Endothelial cell of umbilical vein (primary cell): Measurements from ENCODE around the gene LRP1. TPM values are rescaled to one million over a fixed set of nuclear protein-coding genes. Genes with fewer than 3 reads are reported as not detected.

Source experiments
- BruUV-seq: library from RNA; stranded (reverse); fragments of 400-500 nt; replicated peaks from 2 replicates; lab custom pipeline; 2021; lab: Mats Ljungman, UMichigan
- CTCF ChIA-PET: fragments of 300-600, 350-600 bp; sonication (Branson Sonifier 250); formaldehyde crosslinking; loops from one replicate; lab custom pipeline; 2021; ENCODE audit warnings: antibody characterized with exemption, inconsistent platforms; lab: Charles Lee
- POLR2A ChIA-PET: fragments of 300-600, 350-600 bp; sonication (Branson Sonifier 250); formaldehyde crosslinking; loops from one replicate; lab custom pipeline; 2021; ENCODE audit warnings: antibody characterized with exemption, inconsistent platforms; lab: Charles Lee
- DNase-seq: peaks from one replicate; pipeline ENCODE4 v3.0.0-alpha.2; 2011; ENCODE audit warnings: low read depth, low spot score
- FAIRE-seq: peaks from 2 replicates; lab custom pipeline; 2011; peaks lifted over from hg19 to GRCh38; lab: Jason Lieb, UNC
- H2AFZ ChIP-seq: 2 replicates; pipeline ENCODE4 v1.6.0; 2012; ENCODE audit warnings: low read depth, low read length, control low read depth, inconsistent platforms
- H3K27ac ChIP-seq: 2 replicates; pipeline ENCODE4 v1.5.1; 2011; ENCODE audit warnings: low read depth, mild to moderate bottlenecking, control low read depth, low read length, moderate library complexity; ENCODE audit not compliant: insufficient read depth
- H3K27me3 ChIP-seq, 2 experiments: 2 replicates each; pipeline versions ENCODE4 v1.6.0 to v1.6.1; 2011; ENCODE audit warnings: low read length in 2 of 2, mixed read lengths in 1 of 2; ENCODE audit not compliant: control insufficient read depth in 2 of 2, insufficient read depth in 2 of 2
- H3K36me3 ChIP-seq, 2 experiments: 2 replicates in 1 of 2; 3 replicates in 1 of 2; pipeline ENCODE4 v1.5.1; 2011; ENCODE audit warnings: low read length in 2 of 2, mild to moderate bottlenecking in 1 of 2, moderate library complexity in 1 of 2; ENCODE audit not compliant: control insufficient read depth in 2 of 2, insufficient read depth in 2 of 2; ENCODE audit errors: extremely low read depth in 1 of 2
- H3K4me1 ChIP-seq: 3 replicates; pipeline ENCODE4 v1.5.1; 2011; ENCODE audit warnings: mild to moderate bottlenecking, low read length; ENCODE audit not compliant: control insufficient read depth, insufficient read depth; ENCODE audit errors: extremely low read depth
- H3K4me2 ChIP-seq: 2 replicates; pipeline ENCODE4 v1.6.1; 2011; ENCODE audit warnings: low read length, control low read depth, mixed read lengths; ENCODE audit not compliant: insufficient read depth
- H3K4me3 ChIP-seq, 3 experiments: fragments of 200-600 bp in 1 of 3; sonication (generic), shearing (Covaris generic) in 1 of 3; replicated peaks in 1 of 3; 2 replicates each; pipeline ENCODE4 v1.5.1; 2011 to 2016; ENCODE audit warnings: control low read depth in 3 of 3, low read length in 3 of 3, mild to moderate bottlenecking in 2 of 3, inconsistent platforms in 1 of 3, low read depth in 1 of 3, moderate library complexity in 1 of 3; ENCODE audit not compliant: insufficient read depth in 1 of 3
- H3K79me2 ChIP-seq: 2 replicates; pipeline ENCODE4 v1.6.0; 2012; ENCODE audit warnings: low read length, inconsistent platforms; ENCODE audit not compliant: control insufficient read depth, insufficient read depth
- H3K9ac ChIP-seq: replicated peaks from 2 replicates; pipeline ENCODE3; 2011; ENCODE audit warnings: low read length, control low read depth; ENCODE audit not compliant: insufficient read depth; ENCODE audit errors: extremely low read depth
- H3K9me1 ChIP-seq: replicated peaks from 3 replicates; pipeline ENCODE4 v1.6.0; 2011; ENCODE audit warnings: mild to moderate bottlenecking, low read length; ENCODE audit not compliant: control insufficient read depth, insufficient read depth; ENCODE audit errors: extremely low read depth
- H3K9me3 ChIP-seq: replicated peaks from 2 replicates; pipeline ENCODE4 v1.5.1; 2012; ENCODE audit warnings: low read length, inconsistent platforms; ENCODE audit not compliant: control insufficient read depth, insufficient read depth
- H4K20me1 ChIP-seq: replicated peaks from 2 replicates; pipeline ENCODE3; 2011; ENCODE audit warnings: mild to moderate bottlenecking, low read length; ENCODE audit not compliant: control insufficient read depth, insufficient read depth; ENCODE audit errors: extremely low read depth
- EZH2 ChIP-seq: IDR thresholded peaks from 2 replicates; pipeline ENCODE4 v1.6.1; 2012; ENCODE audit warnings: borderline replicate concordance, low read depth, mild to moderate bottlenecking, moderate library complexity, low read length, inconsistent platforms; ENCODE audit not compliant: severe bottlenecking
- FOS ChIP-seq: IDR thresholded peaks from 2 replicates; pipeline ENCODE4 v1.6.1; 2011; ENCODE audit warnings: mild to moderate bottlenecking, low read length, moderate library complexity, borderline replicate concordance; ENCODE audit not compliant: insufficient read depth
- GATA2 ChIP-seq: IDR thresholded peaks from 2 replicates; pipeline ENCODE4 v1.7.0; 2011; ENCODE audit warnings: low read depth, mild to moderate bottlenecking, moderate library complexity, mixed read lengths, low read length; ENCODE audit not compliant: insufficient read length, insufficient read depth
- JUN ChIP-seq: IDR thresholded peaks from 2 replicates; pipeline ENCODE4 v1.6.1; 2011; ENCODE audit warnings: borderline replicate concordance, low read depth; ENCODE audit not compliant: insufficient read length, insufficient read depth
- MAX ChIP-seq: IDR thresholded peaks from 2 replicates; pipeline ENCODE4 v1.6.1; 2011; ENCODE audit not compliant: insufficient read depth, insufficient read length
- MYC ChIP-seq: IDR thresholded peaks from one replicate; pipeline ENCODE4 v1.6.1; 2011; ENCODE audit warnings: mild to moderate bottlenecking, low read depth, low read length
- POLR2A ChIP-seq: IDR thresholded peaks from 2 replicates; pipeline ENCODE4 v1.6.1; 2012; ENCODE audit warnings: low read depth, mild to moderate bottlenecking, control low read depth, low read length
- POLR2AphosphoS5 ChIP-seq: IDR thresholded peaks from 2 replicates; pipeline ENCODE4 v1.6.1; 2012; ENCODE audit warnings: low read depth, mild to moderate bottlenecking, control low read depth, low read length, moderate library complexity; ENCODE audit not compliant: insufficient read depth
- dilution Hi-C: fragments of 300-500 bp; cut with MboI; formaldehyde crosslinking; loops from one replicate; pipeline ENCODE4 v1.15.0; 2019; ENCODE audit warnings: low sequenced_read_pairs; ENCODE audit not compliant: extremely low pct_ligation_motif_present
- intact Hi-C: fragments of 100-400 bp; cut with micrococcal nuclease; formaldehyde crosslinking; loops from one replicate; pipeline ENCODE4 v1.10.0; 2022
- polyA plus RNA-seq, 4 experiments: library from polyadenylated mRNA; depleted of rRNA in 3 of 4; stranded (reverse) in 3 of 4; unstranded in 1 of 4; fragments of >200 nt; gene quantifications; 2 replicates each; pipeline versions ENCODE4 v1.2.1 to v1.2.3, GENCODE V29; 2011 to 2012; ENCODE audit warnings: missing spikeins in 1 of 4
- total RNA-seq: library from RNA; stranded (reverse); gene quantifications from 2 replicates; pipeline ENCODE4 v1.2.3, GENCODE V29; 2021
- TF ChIP-seq, protein P1 (sequence below), 2 donors: IDR thresholded peaks; 1 replicate in 1 of 2; 2 replicates in 1 of 2; pipeline ENCODE4 v1.5.1; 2011; ENCODE audit warnings: low read length in 2 of 2, mild to moderate bottlenecking in 2 of 2, moderate library complexity in 2 of 2, control low read depth in 1 of 2, inconsistent platforms in 1 of 2, low read depth in 1 of 2; ENCODE audit not compliant: insufficient read depth in 1 of 2; ENCODE audit errors: extremely low read depth in 1 of 2

The LRP1 gene
- total and polyA plus RNA-seq, 2 donors (not counting 3 experiments of a cell fraction or from before 2014, with no cell fraction given) = 1.6 to 4.6 TPM

- BruUV-seq = no TSS peak
- ChIA-PET CTCF (interaction anchor here (1.0 kb wide), 1 partner anchor 29 kb away, joined by 4 read pairs; no protein-coding TSS in a partner anchor), POLR2A (no interaction called here)
- no peak overlapping the region for H2AFZ ChIP-seq
- no peaks in the 10 kb centered on the region for H4K20me1 ChIP-seq
- H3K4me2 ChIP-seq = no peak overlapping the region
- dilution Hi-C loops (no loop called here), intact Hi-C loops (no loop called here)
- peaks cover 22 to 24% of the 10 kb centered on the region in 2 experiments for H3K27me3 ChIP-seq
- H3K4me3 ChIP-seq = no peak overlapping the region
- no peak overlapping the region for H3K27ac ChIP-seq
- no peaks in the 10 kb centered on the region for H3K79me2 ChIP-seq
- H3K9me1 ChIP-seq = no peaks in the 10 kb centered on the region
- TF ChIP-seq GATA2 (no peak), MAX (no peak), POLR2A (no peak), POLR2AphosphoS5 (no peak), JUN (no peak), MYC (no peak), FOS (no peak), EZH2 (no peak)
- TF ChIP-seq, protein P1, sequence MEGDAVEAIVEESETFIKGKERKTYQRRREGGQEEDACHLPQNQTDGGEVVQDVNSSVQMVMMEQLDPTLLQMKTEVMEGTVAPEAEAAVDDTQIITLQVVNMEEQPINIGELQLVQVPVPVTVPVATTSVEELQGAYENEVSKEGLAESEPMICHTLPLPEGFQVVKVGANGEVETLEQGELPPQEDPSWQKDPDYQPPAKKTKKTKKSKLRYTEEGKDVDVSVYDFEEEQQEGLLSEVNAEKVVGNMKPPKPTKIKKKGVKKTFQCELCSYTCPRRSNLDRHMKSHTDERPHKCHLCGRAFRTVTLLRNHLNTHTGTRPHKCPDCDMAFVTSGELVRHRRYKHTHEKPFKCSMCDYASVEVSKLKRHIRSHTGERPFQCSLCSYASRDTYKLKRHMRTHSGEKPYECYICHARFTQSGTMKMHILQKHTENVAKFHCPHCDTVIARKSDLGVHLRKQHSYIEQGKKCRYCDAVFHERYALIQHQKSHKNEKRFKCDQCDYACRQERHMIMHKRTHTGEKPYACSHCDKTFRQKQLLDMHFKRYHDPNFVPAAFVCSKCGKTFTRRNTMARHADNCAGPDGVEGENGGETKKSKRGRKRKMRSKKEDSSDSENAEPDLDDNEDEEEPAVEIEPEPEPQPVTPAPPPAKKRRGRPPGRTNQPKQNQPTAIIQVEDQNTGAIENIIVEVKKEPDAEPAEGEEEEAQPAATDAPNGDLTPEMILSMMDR (IDR thresholded peaks at IDR 0.05; ENCODE audit: extremely low read depth in 1 of 2, insufficient read depth in 1 of 2, low read depth in 1 of 2, low read length in 2 of 2) = no peak
- H3K9me3 ChIP-seq = no peaks in the 10 kb centered on the region
- no peak for FAIRE-seq
- DNase-seq = no peak
- no peak overlapping the region for H3K9ac ChIP-seq
- no peaks in the 10 kb centered on the region for H3K36me3 ChIP-seq
- H3K4me1 ChIP-seq = peaks cover 2% of the 10 kb centered on the region
Observed at GRCh38 chr12:57210926-57211692, 82.8 kb downstream of the LRP1 start.
